Endothelial cell of umbilical vein (primary cell): ENCODE data around the gene CD200.
A peak's percentile ranks its signal among the peaks of the same experiment; 100 is the strongest.

Source experiments
- EZH2 ChIP-seq: IDR thresholded peaks from 2 replicates; pipeline ENCODE4 v1.6.1; 2012; ENCODE audit warnings: borderline replicate concordance, low read depth, mild to moderate bottlenecking, moderate library complexity, low read length, inconsistent platforms; ENCODE audit not compliant: severe bottlenecking
- GATA2 ChIP-seq: IDR thresholded peaks from 2 replicates; pipeline ENCODE4 v1.7.0; 2011; ENCODE audit warnings: low read depth, mild to moderate bottlenecking, moderate library complexity, mixed read lengths, low read length; ENCODE audit not compliant: insufficient read length, insufficient read depth
- JUN ChIP-seq: IDR thresholded peaks from 2 replicates; pipeline ENCODE4 v1.6.1; 2011; ENCODE audit warnings: borderline replicate concordance, low read depth; ENCODE audit not compliant: insufficient read length, insufficient read depth
- MAX ChIP-seq: IDR thresholded peaks from 2 replicates; pipeline ENCODE4 v1.6.1; 2011; ENCODE audit not compliant: insufficient read depth, insufficient read length
- MYC ChIP-seq: IDR thresholded peaks from one replicate; pipeline ENCODE4 v1.6.1; 2011; ENCODE audit warnings: mild to moderate bottlenecking, low read depth, low read length
- POLR2A ChIP-seq: IDR thresholded peaks from 2 replicates; pipeline ENCODE4 v1.6.1; 2012; ENCODE audit warnings: low read depth, mild to moderate bottlenecking, control low read depth, low read length
- POLR2AphosphoS5 ChIP-seq: IDR thresholded peaks from 2 replicates; pipeline ENCODE4 v1.6.1; 2012; ENCODE audit warnings: low read depth, mild to moderate bottlenecking, control low read depth, low read length, moderate library complexity; ENCODE audit not compliant: insufficient read depth
- TF ChIP-seq, protein P1 (sequence below), 2 donors: IDR thresholded peaks; 1 replicate in 1 of 2; 2 replicates in 1 of 2; pipeline ENCODE4 v1.5.1; 2011; ENCODE audit warnings: low read length in 2 of 2, mild to moderate bottlenecking in 2 of 2, moderate library complexity in 2 of 2, control low read depth in 1 of 2, inconsistent platforms in 1 of 2, low read depth in 1 of 2; ENCODE audit not compliant: insufficient read depth in 1 of 2; ENCODE audit errors: extremely low read depth in 1 of 2

- TF ChIP-seq MAX (no peak), POLR2AphosphoS5 (no peak), JUN (peak; percentile 82), POLR2A (peak; percentile 68), EZH2 (no peak), GATA2 (peak; percentile 78), MYC (no peak)
- TF ChIP-seq, protein P1, sequence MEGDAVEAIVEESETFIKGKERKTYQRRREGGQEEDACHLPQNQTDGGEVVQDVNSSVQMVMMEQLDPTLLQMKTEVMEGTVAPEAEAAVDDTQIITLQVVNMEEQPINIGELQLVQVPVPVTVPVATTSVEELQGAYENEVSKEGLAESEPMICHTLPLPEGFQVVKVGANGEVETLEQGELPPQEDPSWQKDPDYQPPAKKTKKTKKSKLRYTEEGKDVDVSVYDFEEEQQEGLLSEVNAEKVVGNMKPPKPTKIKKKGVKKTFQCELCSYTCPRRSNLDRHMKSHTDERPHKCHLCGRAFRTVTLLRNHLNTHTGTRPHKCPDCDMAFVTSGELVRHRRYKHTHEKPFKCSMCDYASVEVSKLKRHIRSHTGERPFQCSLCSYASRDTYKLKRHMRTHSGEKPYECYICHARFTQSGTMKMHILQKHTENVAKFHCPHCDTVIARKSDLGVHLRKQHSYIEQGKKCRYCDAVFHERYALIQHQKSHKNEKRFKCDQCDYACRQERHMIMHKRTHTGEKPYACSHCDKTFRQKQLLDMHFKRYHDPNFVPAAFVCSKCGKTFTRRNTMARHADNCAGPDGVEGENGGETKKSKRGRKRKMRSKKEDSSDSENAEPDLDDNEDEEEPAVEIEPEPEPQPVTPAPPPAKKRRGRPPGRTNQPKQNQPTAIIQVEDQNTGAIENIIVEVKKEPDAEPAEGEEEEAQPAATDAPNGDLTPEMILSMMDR (IDR thresholded peaks at IDR 0.05; ENCODE audit: extremely low read depth in 1 of 2, insufficient read depth in 1 of 2, low read depth in 1 of 2, low read length in 2 of 2) = no peak
Measured at GRCh38 chr3:112390783-112391641, 58.1 kb downstream of the CD200 start.
